RWPE2 (cell line): ENCODE measurements around the gene TENT4B.
"Not testable (repeated sequence)": the region's sequence is repeated elsewhere in the genome, so short reads cannot be mapped to it uniquely, and the experiment has no call there.

Source experiments
- ATAC-seq: fragments of 200-7000 bp; cut with Tn5 transposase; 3 replicates; pipeline ENCODE4 v1.9.1; 2021; ENCODE audit warnings: low read depth
- DNase-seq: peaks from one replicate; pipeline ENCODE4 v3.0.0-alpha.2; 2020; ENCODE audit warnings: low spot score
- H3K27ac ChIP-seq: fragments of 450-650 bp; 2 replicates; pipeline ENCODE4 v1.5.1; 2017; ENCODE audit warnings: mild to moderate bottlenecking; ENCODE audit not compliant: poor library complexity, severe bottlenecking
- H3K27me3 ChIP-seq: fragments of 250-450 bp; sonication (Bioruptor Pico); 2 replicates; pipeline ENCODE4 v1.5.1; 2021; ENCODE audit warnings: mild to moderate bottlenecking, moderate library complexity; ENCODE audit not compliant: insufficient read depth, poor library complexity, severe bottlenecking
- H3K36me3 ChIP-seq: fragments of 250-450 bp; sonication (Bioruptor Pico); 2 replicates; pipeline ENCODE4 v1.5.1; 2020; ENCODE audit warnings: low read depth, mild to moderate bottlenecking, moderate library complexity
- H3K4me1 ChIP-seq: fragments of 250-450 bp; sonication (Bioruptor Pico); 2 replicates; pipeline ENCODE4 v1.5.1; 2021; ENCODE audit warnings: mild to moderate bottlenecking, moderate library complexity; ENCODE audit not compliant: insufficient read depth, poor library complexity, severe bottlenecking
- H3K4me3 ChIP-seq: fragments of 250-450 bp; sonication (Bioruptor Pico); 2 replicates; pipeline ENCODE4 v1.5.1; 2021; ENCODE audit warnings: mild to moderate bottlenecking, moderate library complexity; ENCODE audit not compliant: severe bottlenecking
- H3K9me3 ChIP-seq: fragments of 250-450 bp; sonication (Bioruptor Pico); 2 replicates; pipeline ENCODE4 v1.5.1; 2021; ENCODE audit warnings: mild to moderate bottlenecking, moderate library complexity; ENCODE audit not compliant: severe bottlenecking
- TF ChIP-seq, protein P1 (sequence below): fragments of 450-650 bp; IDR thresholded peaks from one replicate; pipeline ENCODE4 v1.5.1; 2017; ENCODE audit warnings: mild to moderate bottlenecking, moderate library complexity; ENCODE audit not compliant: poor library complexity, severe bottlenecking

The TENT4B gene

DNA sequence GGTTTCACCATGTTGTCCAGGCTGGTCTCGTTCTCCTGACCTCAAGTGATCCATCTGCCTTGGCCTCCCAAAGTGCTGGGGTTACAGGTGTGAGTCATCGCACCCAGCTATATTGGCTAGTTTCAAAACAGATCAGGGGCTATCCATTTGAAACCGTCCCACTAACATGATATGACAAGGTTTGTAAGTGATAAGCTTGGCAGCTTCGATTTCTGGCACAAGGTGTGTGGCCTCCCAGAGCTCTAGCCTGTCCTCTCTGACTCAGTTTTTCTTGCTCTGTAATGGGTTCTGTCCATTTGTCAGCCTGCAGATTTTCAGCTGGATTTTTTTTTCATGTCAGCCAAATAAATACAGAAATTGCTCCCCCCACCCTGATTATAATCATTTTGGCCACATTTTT lies 31.8 kb upstream of the TENT4B start:
- H3K36me3 ChIP-seq: no peaks in the 10 kb centered on the region
- no peaks in the 10 kb centered on the region for H3K27me3 ChIP-seq
- no peak overlapping the region for H3K4me3 ChIP-seq
- H3K9me3 ChIP-seq: no peaks in the 10 kb centered on the region
- TF ChIP-seq, protein P1, sequence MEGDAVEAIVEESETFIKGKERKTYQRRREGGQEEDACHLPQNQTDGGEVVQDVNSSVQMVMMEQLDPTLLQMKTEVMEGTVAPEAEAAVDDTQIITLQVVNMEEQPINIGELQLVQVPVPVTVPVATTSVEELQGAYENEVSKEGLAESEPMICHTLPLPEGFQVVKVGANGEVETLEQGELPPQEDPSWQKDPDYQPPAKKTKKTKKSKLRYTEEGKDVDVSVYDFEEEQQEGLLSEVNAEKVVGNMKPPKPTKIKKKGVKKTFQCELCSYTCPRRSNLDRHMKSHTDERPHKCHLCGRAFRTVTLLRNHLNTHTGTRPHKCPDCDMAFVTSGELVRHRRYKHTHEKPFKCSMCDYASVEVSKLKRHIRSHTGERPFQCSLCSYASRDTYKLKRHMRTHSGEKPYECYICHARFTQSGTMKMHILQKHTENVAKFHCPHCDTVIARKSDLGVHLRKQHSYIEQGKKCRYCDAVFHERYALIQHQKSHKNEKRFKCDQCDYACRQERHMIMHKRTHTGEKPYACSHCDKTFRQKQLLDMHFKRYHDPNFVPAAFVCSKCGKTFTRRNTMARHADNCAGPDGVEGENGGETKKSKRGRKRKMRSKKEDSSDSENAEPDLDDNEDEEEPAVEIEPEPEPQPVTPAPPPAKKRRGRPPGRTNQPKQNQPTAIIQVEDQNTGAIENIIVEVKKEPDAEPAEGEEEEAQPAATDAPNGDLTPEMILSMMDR: no peak
- no peak for DNase-seq
- H3K4me1 ChIP-seq: no peaks in the 10 kb centered on the region
- H3K27ac ChIP-seq: no peak overlapping the region
- no peak for ATAC-seq

DNA sequence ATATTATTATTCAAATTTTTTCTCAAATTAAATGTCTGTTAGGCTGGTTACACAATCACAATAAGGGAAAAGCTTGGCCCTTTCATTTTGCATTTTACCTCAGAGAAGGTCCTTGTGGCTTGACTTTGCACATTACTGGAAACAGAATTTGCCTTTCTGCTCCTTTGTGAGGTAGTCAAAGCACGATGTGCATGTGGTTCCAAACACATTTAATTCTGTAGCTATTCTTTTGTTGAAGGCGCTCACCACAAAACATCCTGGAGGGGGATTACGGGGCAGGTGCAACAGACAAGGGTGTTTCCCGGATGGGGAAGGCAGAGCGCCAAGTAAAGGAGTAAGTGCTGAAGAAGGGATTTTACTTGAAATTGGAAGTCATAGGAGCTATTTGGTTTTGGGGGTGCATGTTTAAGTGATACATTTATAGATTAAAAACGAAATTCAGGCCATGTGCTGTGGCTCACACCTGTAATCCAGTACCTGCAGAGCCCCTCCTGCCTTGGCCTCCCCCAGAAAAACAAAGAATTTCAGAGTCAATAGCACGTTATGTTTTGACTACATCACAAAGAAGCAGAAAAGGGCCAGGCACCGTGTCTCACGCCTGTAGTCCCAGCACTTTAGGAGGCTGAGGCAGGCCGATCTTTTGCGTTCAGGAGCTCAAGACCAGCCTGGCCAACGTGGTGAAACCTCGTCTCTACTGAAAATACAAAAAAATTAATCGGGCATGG lies 31.2 kb upstream of the TENT4B start:
- no peak for ATAC-seq
- Histone ChIP-seq H3K36me3 (no peaks in the 10 kb centered on the region), H3K27ac (no peak overlapping the region), H3K9me3 (no peaks in the 10 kb centered on the region), H3K4me1 (no peaks in the 10 kb centered on the region), H3K4me3 (no peak overlapping the region), H3K27me3 (no peaks in the 10 kb centered on the region)
- DNase-seq: no peak
- TF ChIP-seq, protein P1: no peak

DNA sequence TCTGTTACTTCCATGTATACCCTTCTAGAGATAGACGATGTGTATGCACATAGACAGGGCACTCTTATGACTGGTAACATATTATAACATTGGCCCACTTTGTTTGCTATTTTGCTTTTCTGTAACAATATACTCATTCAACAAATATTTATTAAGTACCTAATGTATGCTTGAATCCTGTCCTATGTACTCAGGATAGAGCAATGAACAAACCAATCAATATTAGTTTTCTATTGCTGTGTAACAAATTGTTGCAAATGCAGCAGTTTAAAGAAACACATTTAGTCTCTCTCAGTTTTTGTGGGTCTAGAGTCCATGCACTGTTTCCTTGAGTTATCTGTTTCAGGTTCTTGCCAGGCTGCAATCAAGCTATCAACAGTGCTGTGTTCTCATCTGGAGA lies 29.7 kb upstream of the TENT4B start:
- TF ChIP-seq, protein P1: no peak
- H3K4me3 ChIP-seq: no peak overlapping the region
- no peaks in the 10 kb centered on the region for H3K9me3 ChIP-seq
- DNase-seq: no peak
- H3K27ac ChIP-seq: no peak overlapping the region
- H3K27me3 ChIP-seq: no peaks in the 10 kb centered on the region
- H3K4me1 ChIP-seq: no peaks in the 10 kb centered on the region
- no peak for ATAC-seq
- no peaks in the 10 kb centered on the region for H3K36me3 ChIP-seq

DNA sequence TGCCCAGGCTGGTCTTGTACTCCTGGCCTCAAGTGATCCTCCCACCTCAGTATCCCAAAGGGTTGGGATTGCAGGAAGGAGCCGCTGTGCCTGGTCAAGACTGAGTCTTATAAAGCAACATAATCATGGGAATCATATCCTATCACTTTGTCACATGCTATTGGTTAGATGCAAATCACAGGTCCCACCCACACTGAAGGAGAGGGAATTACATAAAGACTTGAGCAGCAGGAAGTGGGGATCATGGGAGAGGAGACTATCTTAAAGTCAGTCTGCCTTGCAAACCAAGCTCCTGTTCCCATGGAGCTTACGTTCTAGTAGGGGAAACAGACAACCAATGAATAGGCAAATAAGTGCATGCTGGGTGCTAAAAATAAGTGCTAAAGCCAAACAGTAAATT lies 28.3 kb upstream of the TENT4B start:
- TF ChIP-seq, protein P1: no peak
- no peak for ATAC-seq
- no peaks in the 10 kb centered on the region for H3K9me3 ChIP-seq
- no peaks in the 10 kb centered on the region for H3K36me3 ChIP-seq
- H3K27ac ChIP-seq: no peak overlapping the region
- H3K4me1 ChIP-seq: no peaks in the 10 kb centered on the region
- no peak overlapping the region for H3K4me3 ChIP-seq
- no peak for DNase-seq
- H3K27me3 ChIP-seq: no peaks in the 10 kb centered on the region

DNA sequence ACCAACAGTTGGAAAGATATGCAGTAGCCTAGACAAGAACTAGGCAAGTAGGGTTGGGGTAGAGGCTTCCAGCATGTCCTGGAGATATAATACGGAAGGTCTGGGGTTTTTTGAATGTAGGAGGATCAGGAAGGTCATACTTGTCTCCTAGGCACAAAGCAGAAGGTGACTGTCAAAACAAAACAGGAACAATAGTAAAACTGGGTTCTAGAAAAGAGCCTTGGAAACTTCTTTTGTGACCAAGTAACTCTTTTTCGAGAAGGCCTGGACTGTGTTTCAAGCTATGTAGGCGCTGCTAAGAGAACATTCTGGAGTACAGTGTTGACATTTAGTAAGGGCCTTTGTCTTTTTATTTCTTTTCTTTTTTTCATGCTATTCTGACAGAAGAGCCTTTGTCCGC lies 26.9 kb upstream of the TENT4B start:
- Histone ChIP-seq H3K36me3 (no peaks in the 10 kb centered on the region), H3K4me1 (no peaks in the 10 kb centered on the region)
- no peak for DNase-seq

DNA sequence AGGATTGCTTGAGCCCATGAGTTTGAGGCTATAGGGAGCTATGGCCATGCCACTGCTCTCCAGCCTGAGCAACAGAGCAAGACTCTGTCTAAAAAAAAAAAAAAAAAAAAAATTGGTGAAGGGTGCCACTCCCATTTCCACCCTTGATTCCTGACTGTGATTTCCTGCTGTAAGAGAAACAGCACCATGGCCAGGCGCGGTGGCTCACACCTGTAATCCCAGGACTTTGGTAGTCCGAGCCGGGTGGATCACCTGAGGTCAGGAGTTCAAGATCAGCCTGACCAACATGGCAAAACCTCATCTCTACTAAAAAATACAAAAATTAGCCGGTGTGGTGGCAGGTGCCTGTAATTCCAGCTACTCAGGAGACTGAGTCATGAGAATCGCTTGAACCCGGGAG lies 20.5 kb upstream of the TENT4B start:
- DNase-seq, H3K36me3 ChIP-seq, H3K27me3 ChIP-seq, H3K4me3 ChIP-seq, ATAC-seq, H3K9me3 ChIP-seq, H3K4me1 ChIP-seq, H3K27ac ChIP-seq: not testable (repeated sequence)

More for the DNA sequence above, 26.9 kb upstream of the TENT4B start:
- no peak for ATAC-seq
- no peak overlapping the region for H3K4me3 ChIP-seq
- no peaks in the 10 kb centered on the region for H3K27me3 ChIP-seq
- no peak overlapping the region for H3K27ac ChIP-seq
- TF ChIP-seq, protein P1: no peak
- no peaks in the 10 kb centered on the region for H3K9me3 ChIP-seq
